ENCODE data around the gene C16orf92. TPM values are rescaled to one million over a fixed set of nuclear protein-coding genes. Genes with fewer than 3 reads are reported as not detected.
A peak's percentile ranks its signal among the peaks of the same experiment; 100 is the strongest.

The C16orf92 gene
- total and polyA plus RNA-seq, 2 of the 13 experiments (the other 11 are each of a cell fraction or from before 2014, with no cell fraction given), result not detected

- TF ChIP-seq ZNF580 (CRISPR knock-in tag; IDR thresholded peaks at IDR 0.05; ENCODE audit: borderline replicate concordance, low read depth), result peak; percentile 90
- no peak; the same call in 1 of the 2 replicates for TF ChIP-seq HBP1 (CRISPR knock-in tag; IDR thresholded peaks at IDR 0.05; ENCODE audit: low read depth)
- no peak; the same call in 1 of the 2 replicates for TF ChIP-seq ZNF44 (CRISPR knock-in tag; IDR thresholded peaks at IDR 0.05)
- no peak; the same call in none of the 2 replicates for TF ChIP-seq HOXA7 (CRISPR knock-in tag; IDR thresholded peaks at IDR 0.05)
- TF ChIP-seq YEATS4 (CRISPR knock-in tag; IDR thresholded peaks at IDR 0.05; ENCODE audit: borderline replicate concordance), result peak; percentile 99
- peak; percentile 97 for TF ChIP-seq POGK (CRISPR knock-in tag; conservative IDR thresholded peaks at IDR 0.05)
- peak; percentile 96 for TF ChIP-seq TBX2 (CRISPR knock-in tag; IDR thresholded peaks at IDR 0.05; ENCODE audit: borderline replicate concordance)
- TF ChIP-seq RXRB (CRISPR knock-in tag; IDR thresholded peaks at IDR 0.05; ENCODE audit: borderline replicate concordance), result peak; percentile 82
- peak; percentile 96 for TF ChIP-seq KLF6 (CRISPR knock-in tag; IDR thresholded peaks at IDR 0.05)
- TF ChIP-seq CSRNP2 (CRISPR knock-in tag; conservative IDR thresholded peaks at IDR 0.05; ENCODE audit: low read depth), result no peak
- TF ChIP-seq ZFP82 (CRISPR knock-in tag; IDR thresholded peaks at IDR 0.05; ENCODE audit: borderline replicate concordance), result peak; percentile 83; the same call in 1 of the 2 replicates
- peak; percentile 94 for TF ChIP-seq HOXA3 (CRISPR knock-in tag; IDR thresholded peaks at IDR 0.05)
- TF ChIP-seq ADNP (CRISPR knock-in tag; IDR thresholded peaks at IDR 0.05), result no peak
- TF ChIP-seq SCMH1 (CRISPR knock-in tag; IDR thresholded peaks at IDR 0.05; ENCODE audit: borderline replicate concordance), result no peak
- TF ChIP-seq ZKSCAN8 (CRISPR knock-in tag; IDR thresholded peaks at IDR 0.05; ENCODE audit: borderline replicate concordance), result peak; percentile 91; the same call in 1 of the 2 replicates
- TF ChIP-seq MTERF4 (CRISPR knock-in tag; IDR thresholded peaks at IDR 0.05), result peak; percentile 97
- peak; percentile 60; the same call in 1 of the 2 replicates for TF ChIP-seq ZNF740 (CRISPR knock-in tag; IDR thresholded peaks at IDR 0.05)
- TF ChIP-seq ZNF280B (CRISPR knock-in tag; IDR thresholded peaks at IDR 0.05; ENCODE audit: borderline replicate concordance), result peak; percentile 86
- TF ChIP-seq ZBTB8A (CRISPR knock-in tag; IDR thresholded peaks at IDR 0.05; ENCODE audit: borderline replicate concordance, low read depth), result no peak
- peak; percentile 91 for TF ChIP-seq ESRRA (CRISPR knock-in tag; IDR thresholded peaks at IDR 0.05; ENCODE audit: low read depth)
Measured at GRCh38 chr16:30065102-30065942, 42.3 kb downstream of the C16orf92 start, which contains the start of gene ALDOA (continued).
